CD4-positive, alpha-beta T cell treated with Interleukin-2 at 100 ng/mL for 4 hours (primary cell): Measurements from ENCODE around the gene IRAK3.
"Not testable (repeated sequence)": the region's sequence is repeated elsewhere in the genome, so short reads cannot be mapped to it uniquely, and the experiment has no call there.

Source experiments
- DNase-seq: peaks from one replicate; pipeline ENCODE4 v3.0.0-alpha.2; 2020; ENCODE audit warnings: low spot score

Gene IRAK3

GRCh38 chr12:66213011-66213410 lies 24.0 kb downstream of the IRAK3 start:
- not testable (repeated sequence) for DNase-seq

GRCh38 chr12:66217342-66217917 lies 28.4 kb downstream of the IRAK3 start:
- no peak for DNase-seq

GRCh38 chr12:66228462-66228861 lies 39.4 kb downstream of the IRAK3 start:
- DNase-seq, result no peak

GRCh38 chr12:66232263-66232662 lies 43.2 kb downstream of the IRAK3 start:
- no peak for DNase-seq

- peak; percentile 48 for DNase-seq
Measured at GRCh38 chr12:66234037-66234693, 45.2 kb downstream of the IRAK3 start.

- DNase-seq, result peak; percentile 17
Measured at GRCh38 chr12:66234773-66235625, 46.0 kb downstream of the IRAK3 start.

- DNase-seq, result no peak
Measured at GRCh38 chr12:66235626-66236281, 46.7 kb downstream of the IRAK3 start.

GRCh38 chr12:66236282-66236675 lies 47.3 kb downstream of the IRAK3 start:
- DNase-seq, result not testable (repeated sequence)

GRCh38 chr12:66236969-66237368 lies 48.0 kb downstream of the IRAK3 start:
- DNase-seq, result no peak

- no peak for DNase-seq
Measured at GRCh38 chr12:66237505-66238175, 48.6 kb downstream of the IRAK3 start.

- no peak for DNase-seq
Measured at GRCh38 chr12:66239295-66239694, 50.3 kb downstream of the IRAK3 start.

GRCh38 chr12:66240096-66240820 lies 51.2 kb downstream of the IRAK3 start:
- no peak for DNase-seq

- DNase-seq, result no peak
Measured at GRCh38 chr12:66241061-66242043, 52.3 kb downstream of the IRAK3 start.

GRCh38 chr12:66242311-66242710 lies 53.3 kb downstream of the IRAK3 start:
- no peak for DNase-seq

GRCh38 chr12:66243911-66244310 lies 54.9 kb downstream of the IRAK3 start:
- DNase-seq, result no peak

GRCh38 chr12:66244446-66244845 lies 55.4 kb downstream of the IRAK3 start:
- DNase-seq, result no peak

GRCh38 chr12:66247741-66248140 lies 58.7 kb downstream of the IRAK3 start:
- DNase-seq, result no peak

- DNase-seq, result no peak
Measured at GRCh38 chr12:66251049-66251448, 62.0 kb downstream of the IRAK3 start.

- DNase-seq, result no peak
Measured at GRCh38 chr12:66252771-66253170, 63.8 kb downstream of the IRAK3 start.

GRCh38 chr12:66255737-66256136 lies 66.7 kb downstream of the IRAK3 start:
- DNase-seq, result no peak
